Measurements from ENCODE around the gene ZNF420. TPM values are rescaled to one million over a fixed set of nuclear protein-coding genes. Genes with fewer than 3 reads are reported as not detected.

Gene ZNF420
- total and polyA plus RNA-seq, 2 donors (not counting 1 experiment from before 2014, with no cell fraction given): 5.6 to 16.5 TPM

- no peaks in the 10 kb centered on the region for H3K4me1 ChIP-seq (ENCODE audit: control insufficient read depth, extremely low read depth, insufficient read depth, low read length)
- peak within 1 kb of the TSS; percentile 92 for H2AFZ ChIP-seq (ENCODE audit: low read length)
- peak within 1 kb of the TSS; percentile 44 for H3K4me2 ChIP-seq (ENCODE audit: extremely low read depth, insufficient read depth, low read length)
- H3K4me3 ChIP-seq (replicated peaks in 1 of 4; ENCODE audit: control extremely low read depth in 1 of 4, insufficient read depth in 1 of 4, low read depth in 3 of 4, low read length in 4 of 4): peak within 1 kb of the TSS; percentile 73 to 89 (median 80)
- H3K9ac ChIP-seq (ENCODE audit: insufficient read depth, low read length): peak within 1 kb of the TSS; percentile 59
- H3K36me3 ChIP-seq (ENCODE audit: control insufficient read depth, insufficient read depth, low read length): no peaks in the 10 kb centered on the region
- no peaks in the 10 kb centered on the region for H3K9me3 ChIP-seq (ENCODE audit: control insufficient read depth, insufficient read depth, low read depth, low read length)
- H3K79me2 ChIP-seq (ENCODE audit: control insufficient read depth, insufficient read depth, low read length): no peaks in the 10 kb centered on the region
- no peaks in the 10 kb centered on the region for H3K27me3 ChIP-seq (ENCODE audit: control insufficient read depth, insufficient read depth, low read length)
- no peak for TF ChIP-seq EZH2 (IDR thresholded peaks at IDR 0.05; ENCODE audit: low read length, missing control alignments)
- peak; percentile 24 to 41 for TF ChIP-seq CTCF (conservative IDR thresholded peaks at IDR 0.05 in 1 of 2, IDR thresholded peaks at IDR 0.05 in 1 of 2; ENCODE audit: low read depth in 1 of 2, low read length in 2 of 2)
- peak; percentile 98 for DNase-seq (ENCODE audit: low read depth in 2 of 2)
- peak within 1 kb of the TSS; percentile 65 for H3K27ac ChIP-seq (ENCODE audit: insufficient read depth, low read length)
- H4K20me1 ChIP-seq (ENCODE audit: control insufficient read depth, extremely low read depth, insufficient read depth, low read length): no peaks in the 10 kb centered on the region
Observed at GRCh38 chr19:37172368-37173366, 94.4 kb downstream of the ZNF420 start, which contains the start of gene ZNF585A. ZNF585A (minus strand) TSS chr19:37172695; CDS start chr19:37169910, 2,785 bp downstream.

Other genes with a start within 250 kb of the ZNF420 start
- gene ZNF790, start 240.0 kb upstream of the ZNF420 start, total RNA-seq: 9.1 and 9.2 TPM in 2 replicates
- gene ZNF790, start 240.0 kb upstream of the ZNF420 start, polyA plus RNA-seq: 3.0 and 4.4 TPM in 2 replicates
- gene ZNF345, start 227.6 kb upstream of the ZNF420 start, total RNA-seq: 2.8 and 3.9 TPM in 2 replicates
- 1.4 and 2.3 TPM in 2 replicates for gene ZNF345, start 227.6 kb upstream of the ZNF420 start, polyA plus RNA-seq
- 2.5 and 2.8 TPM in 2 replicates for gene ZNF829, start 162.1 kb upstream of the ZNF420 start, total RNA-seq
- gene ZNF829, start 162.1 kb upstream of the ZNF420 start, polyA plus RNA-seq: 2.2 and 2.3 TPM in 2 replicates
- gene ZNF568, start 162.1 kb upstream of the ZNF420 start, total RNA-seq: 20.8 and 33.2 TPM in 2 replicates
- 6.0 and 9.0 TPM in 2 replicates for gene ZNF568, start 162.1 kb upstream of the ZNF420 start, polyA plus RNA-seq
- gene ZNF585A, start 94.3 kb downstream of the ZNF420 start, total RNA-seq: 5.1 and 9.9 TPM in 2 replicates
- 8.7 and 11.0 TPM in 2 replicates for gene ZNF585A, start 94.3 kb downstream of the ZNF420 start, polyA plus RNA-seq
- gene ZNF585B, start 132.1 kb downstream of the ZNF420 start, total RNA-seq: 26.5 and 43.8 TPM in 2 replicates
- 14.8 and 19.5 TPM in 2 replicates for gene ZNF585B, start 132.1 kb downstream of the ZNF420 start, polyA plus RNA-seq
- gene ZNF383, start 139.8 kb downstream of the ZNF420 start, total RNA-seq: 7.2 and 9.4 TPM in 2 replicates
- gene ZNF383, start 139.8 kb downstream of the ZNF420 start, polyA plus RNA-seq: 3.1 and 5.0 TPM in 2 replicates

Measured in fibroblast of lung (primary cell).